Natural killer cell (primary cell): ENCODE measurements around the gene HHAT. TPM values are rescaled to one million over a fixed set of nuclear protein-coding genes. Genes with fewer than 3 reads are reported as not detected.

ENCODE experiments used
- ATAC-seq, 3 donors: fragments of 150-1000 bp in 2 of 3; fragments of 200-7000 bp in 1 of 3; cut with Tn5 transposase; 1 replicate in 1 of 3; 2 replicates in 2 of 3; pipeline ENCODE4 v1.10.0; 2021; ENCODE audit warnings: mild to moderate bottlenecking in 2 of 3, moderate library complexity in 2 of 3
- DNase-seq, 2 donors: peaks; one replicate each; pipeline versions ENCODE4 v3.0.0 to v3.0.0-alpha.2; 2013 to 2021; ENCODE audit warnings: mixed read lengths in 1 of 2
- H3K27ac ChIP-seq: one replicate; pipeline ENCODE4 v1.5.1; 2013; ENCODE audit warnings: mild to moderate bottlenecking, low read length
- H3K27me3 ChIP-seq: one replicate; pipeline ENCODE4 v1.6.1; 2013; ENCODE audit warnings: low read length; ENCODE audit not compliant: control insufficient read depth, insufficient read depth
- H3K36me3 ChIP-seq: one replicate; pipeline ENCODE4 v1.6.1; 2013; ENCODE audit warnings: low read length; ENCODE audit not compliant: control insufficient read depth, insufficient read depth
- H3K4me1 ChIP-seq: one replicate; pipeline ENCODE4 v1.6.1; 2013; ENCODE audit warnings: low read length; ENCODE audit not compliant: control insufficient read depth, insufficient read depth
- H3K4me3 ChIP-seq: one replicate; pipeline ENCODE4 v1.5.1; 2013; ENCODE audit warnings: low read length
- H3K9me3 ChIP-seq: one replicate; pipeline ENCODE4 v1.6.1; 2013; ENCODE audit warnings: low read length; ENCODE audit not compliant: control insufficient read depth, insufficient read depth
- H3K27ac Mint-ChIP-seq, 2 donors: one replicate each; pipeline ENCODE4 v1.8.0; 2022; ENCODE audit warnings: mild to moderate bottlenecking in 2 of 2, mixed read lengths in 2 of 2, moderate library complexity in 1 of 2
- H3K27me3 Mint-ChIP-seq, 2 donors: one replicate each; pipeline ENCODE4 v1.8.0; 2022; ENCODE audit warnings: low read depth in 2 of 2, mixed read lengths in 2 of 2
- H3K36me3 Mint-ChIP-seq: one replicate; pipeline ENCODE4 v1.8.0; 2022; ENCODE audit warnings: mixed read lengths
- H3K4me1 Mint-ChIP-seq, 2 donors: one replicate each; pipeline ENCODE4 v1.8.0; 2022; ENCODE audit warnings: mixed read lengths in 2 of 2
- H3K4me3 Mint-ChIP-seq: one replicate; pipeline ENCODE4 v1.8.0; 2022; ENCODE audit warnings: mild to moderate bottlenecking, moderate library complexity, mixed read lengths
- H3K9me3 Mint-ChIP-seq, 2 donors: one replicate each; pipeline ENCODE4 v1.8.0; 2022; ENCODE audit warnings: mixed read lengths in 2 of 2
- WGBS: methylation state at CpG from one replicate; pipeline ENCODE4 v1.1.7; 2013; ENCODE audit warnings: missing lambda C conversion rate; ENCODE audit not compliant: insufficient coverage; 5-methylcytosine and 5-hydroxymethylcytosine counted together
- intact Hi-C: fragments of 100-400 bp; cut with micrococcal nuclease; formaldehyde crosslinking; loops from one replicate; pipeline ENCODE4 v1.14.2; 2022
- total RNA-seq, 4 donors: library from RNA; stranded (reverse); fragments of 120-200 nt in 1 of 4; gene quantifications; one replicate each; pipeline versions ENCODE4 v1.2.3 to v1.2.4, GENCODE V29; 2013 to 2022
- TF ChIP-seq, protein P1 (sequence below): fragments of 200-600 bp; IDR thresholded peaks from one replicate; pipeline ENCODE4 v1.8.0; 2022; ENCODE audit warnings: antibody characterized with exemption

The HHAT gene
- total RNA-seq, 3 donors from 2014 or later (not counting 1 experiment from before 2014, with no cell fraction given) = 0.79 to 1.1 (median 0.82) TPM

DNA sequence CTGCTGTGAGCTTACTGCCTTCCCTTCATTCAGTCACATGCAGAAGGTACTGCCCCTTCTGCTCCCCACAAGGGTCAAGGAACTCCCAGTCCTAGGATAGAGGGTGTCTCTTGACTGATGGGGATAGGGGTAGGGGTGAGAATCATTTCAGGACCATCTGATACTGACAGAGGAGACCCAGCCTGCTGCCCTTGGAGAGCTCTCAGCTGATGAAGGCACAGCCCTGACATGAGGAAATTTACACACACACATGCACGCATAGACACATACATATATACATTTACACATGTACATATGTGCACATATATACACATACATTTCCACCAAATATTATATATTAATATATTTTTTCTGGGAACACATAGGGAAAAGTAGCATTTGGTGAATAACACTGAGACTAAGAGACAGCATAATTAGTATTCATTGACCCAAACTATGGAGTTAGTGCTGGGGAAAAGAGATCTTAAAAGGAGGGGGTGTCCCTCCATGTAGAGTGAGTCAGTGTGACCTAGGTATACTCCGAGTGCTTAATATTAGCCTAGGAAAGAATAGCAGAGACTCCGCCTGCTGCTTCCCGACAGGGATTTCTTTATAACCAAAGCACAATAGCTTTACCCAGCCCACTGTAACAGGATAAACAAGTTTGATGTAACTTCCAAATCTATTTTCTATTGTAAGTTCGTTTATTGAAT lies 27.6 kb upstream of the HHAT start:
- Mint-ChIP-seq H3K27ac (no peak overlapping the region), H3K9me3 (no peaks in the 10 kb centered on the region), H3K4me3 (no peak overlapping the region), H3K4me1 (no peaks in the 10 kb centered on the region), H3K27me3 (peaks cover 4 to 23% of the 10 kb centered on the region in 2 donors), H3K36me3 (no peaks in the 10 kb centered on the region)
- no peaks in the 10 kb centered on the region for H3K9me3 ChIP-seq
- H3K4me1 ChIP-seq = no peaks in the 10 kb centered on the region
- TF ChIP-seq, protein P1, sequence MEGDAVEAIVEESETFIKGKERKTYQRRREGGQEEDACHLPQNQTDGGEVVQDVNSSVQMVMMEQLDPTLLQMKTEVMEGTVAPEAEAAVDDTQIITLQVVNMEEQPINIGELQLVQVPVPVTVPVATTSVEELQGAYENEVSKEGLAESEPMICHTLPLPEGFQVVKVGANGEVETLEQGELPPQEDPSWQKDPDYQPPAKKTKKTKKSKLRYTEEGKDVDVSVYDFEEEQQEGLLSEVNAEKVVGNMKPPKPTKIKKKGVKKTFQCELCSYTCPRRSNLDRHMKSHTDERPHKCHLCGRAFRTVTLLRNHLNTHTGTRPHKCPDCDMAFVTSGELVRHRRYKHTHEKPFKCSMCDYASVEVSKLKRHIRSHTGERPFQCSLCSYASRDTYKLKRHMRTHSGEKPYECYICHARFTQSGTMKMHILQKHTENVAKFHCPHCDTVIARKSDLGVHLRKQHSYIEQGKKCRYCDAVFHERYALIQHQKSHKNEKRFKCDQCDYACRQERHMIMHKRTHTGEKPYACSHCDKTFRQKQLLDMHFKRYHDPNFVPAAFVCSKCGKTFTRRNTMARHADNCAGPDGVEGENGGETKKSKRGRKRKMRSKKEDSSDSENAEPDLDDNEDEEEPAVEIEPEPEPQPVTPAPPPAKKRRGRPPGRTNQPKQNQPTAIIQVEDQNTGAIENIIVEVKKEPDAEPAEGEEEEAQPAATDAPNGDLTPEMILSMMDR = no peak
- ATAC-seq (peak in 1 of 3 donors; percentile 18), DNase-seq (no peak)
- H3K4me3 ChIP-seq = no peak overlapping the region
- no peaks in the 10 kb centered on the region for H3K27me3 ChIP-seq
- H3K27ac ChIP-seq = no peak overlapping the region
- H3K36me3 ChIP-seq = no peaks in the 10 kb centered on the region
- intact Hi-C loops = no loop called here
- 83% methylated on average over 5 of the region's 5 CpGs for WGBS

DNA sequence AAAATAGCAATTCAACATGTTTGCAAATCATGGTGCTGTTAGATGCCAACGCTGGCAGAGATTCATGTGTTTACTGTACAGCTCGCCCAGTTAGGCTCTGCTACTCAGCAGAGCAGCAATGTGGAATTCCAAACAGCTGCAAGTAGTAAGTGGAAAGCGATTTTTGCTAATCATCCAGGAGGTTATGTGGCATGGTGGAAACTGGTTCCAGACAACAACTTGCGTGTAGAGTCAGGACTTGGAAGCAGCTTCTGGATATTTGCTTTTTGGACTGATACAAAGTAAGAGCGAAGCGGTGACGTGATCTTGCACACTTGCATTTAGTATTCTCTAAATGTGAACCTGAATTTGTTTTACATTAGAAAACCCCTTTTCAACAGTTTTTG lies 27.1 kb upstream of the HHAT start:
- Mint-ChIP-seq H3K27ac (no peak overlapping the region), H3K27me3 (peaks cover 4 to 23% of the 10 kb centered on the region in 2 donors), H3K4me1 (no peaks in the 10 kb centered on the region), H3K9me3 (no peaks in the 10 kb centered on the region), H3K36me3 (no peaks in the 10 kb centered on the region), H3K4me3 (no peak overlapping the region)
- 88% methylated on average over 7 of the region's 7 CpGs for WGBS
- Histone ChIP-seq H3K4me3 (no peak overlapping the region), H3K36me3 (no peaks in the 10 kb centered on the region), H3K27ac (no peak overlapping the region), H3K9me3 (no peaks in the 10 kb centered on the region), H3K27me3 (no peaks in the 10 kb centered on the region), H3K4me1 (no peaks in the 10 kb centered on the region)
- intact Hi-C loops = no loop called here
- ATAC-seq (no peak), DNase-seq (no peak)
- TF ChIP-seq, protein P1 = no peak

DNA sequence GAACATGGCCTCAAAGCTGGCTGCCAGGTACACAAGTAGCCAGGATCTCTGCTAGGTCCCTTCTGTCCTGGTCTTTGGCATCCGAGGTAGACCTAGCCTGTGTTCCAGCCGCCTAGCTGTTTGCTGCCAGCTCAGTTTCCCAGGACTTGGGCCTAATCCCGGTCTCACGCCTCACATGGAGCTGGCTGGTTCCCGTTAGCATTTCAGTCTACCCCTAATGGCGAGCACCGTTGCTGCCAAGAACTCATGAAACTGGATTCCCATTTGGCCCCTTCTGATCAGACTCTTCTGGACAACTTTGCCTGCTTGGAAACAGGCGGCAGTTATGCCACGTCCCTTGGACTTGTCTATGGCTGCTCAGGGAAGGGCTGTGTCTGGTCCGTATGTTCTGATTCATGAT lies 26.2 kb upstream of the HHAT start:
- Histone ChIP-seq H3K36me3 (no peaks in the 10 kb centered on the region), H3K27me3 (no peaks in the 10 kb centered on the region), H3K4me1 (no peaks in the 10 kb centered on the region), H3K9me3 (no peaks in the 10 kb centered on the region), H3K4me3 (no peak overlapping the region), H3K27ac (no peak overlapping the region)
- Mint-ChIP-seq H3K4me3 (no peak overlapping the region), H3K4me1 (no peaks in the 10 kb centered on the region), H3K9me3 (no peaks in the 10 kb centered on the region), H3K27me3 (peaks cover 4 to 15% of the 10 kb centered on the region in 2 donors), H3K36me3 (no peaks in the 10 kb centered on the region), H3K27ac (no peak overlapping the region)
- DNase-seq (no peak), ATAC-seq (no peak)
- TF ChIP-seq, protein P1 = no peak
- intact Hi-C loops = no loop called here
- WGBS = 92% methylated on average over 10 of the region's 10 CpGs

DNA sequence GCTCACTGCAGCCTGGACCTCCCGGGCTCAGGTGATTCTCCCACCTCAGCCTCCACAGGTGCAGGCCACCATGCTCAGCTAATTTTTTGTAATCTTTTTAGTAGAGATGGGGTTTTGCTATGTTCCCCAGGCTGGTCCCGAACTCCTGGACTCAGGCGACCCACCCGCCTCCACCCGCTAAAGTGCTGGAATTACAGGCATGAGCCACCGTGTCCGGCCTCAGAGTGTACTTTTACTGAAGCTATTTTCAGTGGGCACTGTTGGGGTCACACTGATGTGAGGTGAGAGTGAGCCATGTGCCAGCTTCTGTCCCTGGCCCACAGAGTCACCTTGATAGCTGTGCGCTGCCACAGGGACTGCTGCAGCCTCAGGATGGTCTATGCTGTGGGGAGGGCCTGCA lies 25.3 kb upstream of the HHAT start:
- H3K4me1 ChIP-seq = no peaks in the 10 kb centered on the region
- intact Hi-C loops = no loop called here
- TF ChIP-seq, protein P1 = no peak
- H3K36me3 ChIP-seq = no peaks in the 10 kb centered on the region
- ATAC-seq = no peak
- Mint-ChIP-seq H3K27ac (no peak overlapping the region), H3K4me1 (no peaks in the 10 kb centered on the region), H3K27me3 (peaks cover 4 to 8% of the 10 kb centered on the region in 2 donors), H3K36me3 (no peaks in the 10 kb centered on the region), H3K4me3 (no peak overlapping the region), H3K9me3 (no peaks in the 10 kb centered on the region)
- no peaks in the 10 kb centered on the region for H3K27me3 ChIP-seq
- no peak overlapping the region for H3K27ac ChIP-seq
- H3K4me3 ChIP-seq = no peak overlapping the region
- H3K9me3 ChIP-seq = no peaks in the 10 kb centered on the region
- DNase-seq = no peak
- WGBS = 92% methylated on average over 8 of the region's 8 CpGs
